Fibroblast of the aortic adventitia (primary cell): ENCODE results near the gene CUBN. TPM values are rescaled to one million over a fixed set of nuclear protein-coding genes. Genes with fewer than 3 reads are reported as not detected.

Experiments used
- DNase-seq: peaks from one replicate; pipeline ENCODE4 v3.0.0-alpha.2; 2010; ENCODE audit warnings: low read depth
- H3K4me3 ChIP-seq: 2 replicates; pipeline ENCODE4 v1.5.1; 2011; ENCODE audit warnings: low read depth, mild to moderate bottlenecking, control low read depth, low read length, moderate library complexity
- CTCF ChIP-seq: IDR thresholded peaks from 2 replicates; pipeline ENCODE4 v1.5.1; 2011; ENCODE audit warnings: mild to moderate bottlenecking, low read length, control low read depth, inconsistent platforms; ENCODE audit not compliant: insufficient read depth
- total RNA-seq: library from RNA; depleted of rRNA; stranded (reverse); fragments of >200 nt; gene quantifications from 2 replicates; pipeline ENCODE4 v1.2.3, GENCODE V29; 2012; ENCODE audit warnings: low replicate concordance

CUBN gene
- total RNA-seq, 1 donor: 4.2 TPM

GRCh38 chr10:17053513-17053912, 76.1 kb downstream of the CUBN start:
- TF ChIP-seq CTCF: no peak

GRCh38 chr10:17053061-17053460, 76.5 kb downstream of the CUBN start:
- no peak for DNase-seq
- no peak for TF ChIP-seq CTCF
- H3K4me3 ChIP-seq: no peak overlapping the region

More at GRCh38 chr10:17053513-17053912, 76.1 kb downstream of the CUBN start:
- H3K4me3 ChIP-seq: no peak overlapping the region
- no peak for DNase-seq

GRCh38 chr10:17051851-17052250, 77.8 kb downstream of the CUBN start:
- no peak for TF ChIP-seq CTCF
- DNase-seq: no peak

GRCh38 chr10:17049195-17049594, 80.4 kb downstream of the CUBN start:
- TF ChIP-seq CTCF: no peak

More at GRCh38 chr10:17051851-17052250, 77.8 kb downstream of the CUBN start:
- no peak overlapping the region for H3K4me3 ChIP-seq

GRCh38 chr10:17047908-17048307, 81.7 kb downstream of the CUBN start:
- no peak overlapping the region for H3K4me3 ChIP-seq
- no peak for TF ChIP-seq CTCF
- no peak for DNase-seq

More at GRCh38 chr10:17049195-17049594, 80.4 kb downstream of the CUBN start:
- DNase-seq: no peak
- no peak overlapping the region for H3K4me3 ChIP-seq

GRCh38 chr10:17046989-17047388, 82.6 kb downstream of the CUBN start:
- no peak overlapping the region for H3K4me3 ChIP-seq
- no peak for TF ChIP-seq CTCF
- no peak for DNase-seq

- no peak overlapping the region for H3K4me3 ChIP-seq
- no peak for DNase-seq
- no peak for TF ChIP-seq CTCF
Observed at GRCh38 chr10:17043586-17043985, 86.0 kb downstream of the CUBN start.
